Middle frontal gyrus (tissue), 1 donor: ENCODE results near the gene TMPRSS4.
A peak's percentile ranks its signal among the peaks of the same experiment; 100 is the strongest.

Experiments
- DNase-seq: peaks from one replicate; pipeline ENCODE4 v3.0.0-alpha.2; 2015; ENCODE audit warnings: low spot score; ENCODE audit errors: extremely low spot score

Gene TMPRSS4

DNA sequence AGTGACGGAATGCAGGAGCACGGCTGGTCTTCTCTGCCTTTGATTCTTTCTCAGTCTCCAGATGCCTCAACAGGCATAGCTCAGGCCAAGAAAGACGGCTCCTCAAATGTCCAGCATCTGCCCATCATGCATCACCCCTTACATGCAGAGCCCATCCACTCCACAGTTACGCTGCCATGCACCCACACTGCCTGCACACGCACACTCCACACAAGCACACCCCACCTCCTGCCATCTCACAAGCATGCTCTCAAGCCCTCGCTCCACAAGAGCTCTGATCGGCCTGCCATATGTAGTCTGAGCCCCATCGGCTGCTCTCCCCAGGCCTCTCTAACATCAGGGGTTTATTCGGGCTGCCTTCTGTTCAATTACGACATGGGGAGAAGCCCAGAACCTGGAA lies 56.9 kb downstream of the TMPRSS4 start:
- no peak for DNase-seq

DNA sequence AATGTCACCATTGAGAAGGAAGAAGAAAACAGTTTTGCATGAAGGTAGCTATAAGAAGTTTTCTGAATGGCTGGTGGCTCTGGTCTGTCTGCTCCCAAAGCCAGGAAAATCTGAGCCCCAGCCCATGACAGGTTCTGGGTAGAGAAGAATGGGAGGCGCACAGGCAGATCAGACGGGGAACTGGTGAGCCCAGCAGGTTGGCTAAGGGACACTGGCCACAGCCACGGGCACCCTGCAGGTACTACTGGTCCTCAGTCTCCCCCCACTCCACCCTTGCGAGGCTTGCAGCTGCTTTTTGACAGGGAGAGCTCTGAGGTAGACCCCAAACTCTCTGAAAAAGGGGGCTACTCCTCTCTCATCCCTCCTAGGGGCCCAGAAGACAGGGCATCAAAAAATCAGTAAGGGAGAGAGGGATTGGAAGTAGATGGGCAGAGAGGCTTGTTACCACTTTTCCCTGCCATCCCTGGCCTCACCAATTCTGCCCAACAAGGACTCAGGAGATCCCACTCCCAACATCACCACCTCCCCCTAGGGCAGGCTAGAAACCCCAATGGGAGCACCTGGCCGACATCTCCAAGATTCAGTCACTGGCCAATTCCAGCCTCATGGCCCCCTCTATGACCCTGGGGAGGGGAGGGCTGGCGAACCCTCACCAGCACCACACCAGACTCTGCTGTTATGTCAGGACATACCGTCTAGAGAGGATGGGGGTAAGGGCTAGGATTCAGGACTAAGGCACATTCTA lies 58.3 kb downstream of the TMPRSS4 start:
- no peak for DNase-seq

DNA sequence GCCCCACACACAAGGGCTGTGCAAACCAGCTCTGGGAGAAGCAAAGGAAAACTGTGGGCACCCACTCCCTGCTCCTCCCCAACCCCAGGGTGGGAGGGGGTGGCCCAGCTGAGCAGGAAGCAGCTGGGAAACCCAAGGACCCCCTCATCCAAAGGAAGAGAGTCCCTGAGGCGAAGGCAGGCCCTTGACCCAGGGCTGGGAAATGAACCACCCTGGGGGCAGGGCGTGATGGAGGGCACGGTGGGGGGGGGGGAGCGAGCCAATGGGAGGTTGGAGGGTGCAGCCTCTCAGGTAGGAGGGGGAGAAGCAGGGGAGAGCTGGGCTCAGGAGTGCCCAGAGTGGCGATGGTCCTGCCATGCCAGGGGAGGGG lies 58.9 kb downstream of the TMPRSS4 start:
- no peak for DNase-seq

DNA sequence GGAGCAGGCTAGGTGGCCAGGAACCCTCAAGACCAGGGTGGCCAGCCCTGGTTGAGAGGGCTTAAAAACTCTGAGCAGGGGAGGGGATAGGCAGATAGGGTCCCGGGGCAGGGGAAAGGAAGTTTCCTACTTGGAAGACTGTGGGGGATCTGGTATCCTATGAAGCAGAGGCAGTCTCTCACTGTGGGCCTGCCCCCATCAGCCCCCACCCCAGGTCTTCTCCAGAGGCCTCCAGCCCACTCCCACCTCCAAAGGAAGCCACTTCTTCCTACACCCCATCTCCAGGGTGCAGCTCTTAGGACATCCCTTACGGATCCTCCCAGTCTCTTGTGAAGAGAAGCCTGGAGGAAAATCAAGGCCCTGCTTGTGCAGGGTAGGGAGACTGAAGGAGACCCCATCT lies 59.5 kb downstream of the TMPRSS4 start:
- no peak for DNase-seq

DNA sequence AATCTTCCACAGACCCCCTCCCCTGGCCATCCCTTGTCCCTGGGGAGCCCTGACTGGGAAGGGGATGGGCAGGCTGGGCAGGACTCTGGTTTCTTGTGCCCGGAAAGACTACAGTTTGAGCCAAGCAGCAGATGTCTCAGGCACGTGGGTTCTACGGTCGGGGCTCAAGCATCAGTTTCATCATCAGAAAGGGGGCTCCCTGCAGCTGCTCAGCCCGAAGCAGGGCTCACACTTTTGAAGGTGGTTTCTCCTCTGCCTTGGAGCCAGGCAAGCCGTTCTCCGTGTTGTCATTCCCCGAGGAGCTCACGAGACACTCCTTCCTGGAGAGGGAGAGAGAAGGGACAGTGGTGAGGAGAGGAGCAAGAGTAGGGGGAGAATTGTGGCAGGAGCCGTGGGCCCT lies 59.9 kb downstream of the TMPRSS4 start:
- DNase-seq: no peak

DNA sequence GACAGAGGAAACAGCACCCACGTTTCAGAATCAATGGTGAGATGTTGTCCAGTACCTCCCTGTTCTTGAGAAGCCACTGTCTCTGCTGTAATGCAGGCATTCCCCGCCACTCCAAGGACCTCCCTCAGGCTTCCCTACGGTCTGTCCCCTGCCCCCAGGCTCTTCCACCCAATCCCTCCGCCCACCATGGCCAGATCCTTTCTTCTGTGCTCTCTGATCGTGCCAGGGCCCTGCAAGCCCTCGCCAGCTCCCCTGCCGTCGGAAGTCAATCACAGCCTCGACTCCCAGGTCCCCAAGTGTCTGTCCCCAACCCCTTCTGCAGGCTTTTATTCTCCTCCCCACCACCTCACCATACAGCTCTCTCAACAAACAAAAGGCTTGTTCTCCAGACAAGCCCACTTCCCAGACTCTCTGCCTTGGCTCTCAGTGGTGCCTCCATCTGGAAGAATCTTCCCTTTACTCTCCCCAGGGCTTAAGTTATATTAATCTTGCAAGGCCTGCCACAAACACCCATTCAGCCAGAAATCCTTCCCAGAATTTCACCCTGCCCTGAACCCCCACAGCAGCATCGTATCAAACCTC lies 62.1 kb downstream of the TMPRSS4 start:
- DNase-seq: no peak

DNA sequence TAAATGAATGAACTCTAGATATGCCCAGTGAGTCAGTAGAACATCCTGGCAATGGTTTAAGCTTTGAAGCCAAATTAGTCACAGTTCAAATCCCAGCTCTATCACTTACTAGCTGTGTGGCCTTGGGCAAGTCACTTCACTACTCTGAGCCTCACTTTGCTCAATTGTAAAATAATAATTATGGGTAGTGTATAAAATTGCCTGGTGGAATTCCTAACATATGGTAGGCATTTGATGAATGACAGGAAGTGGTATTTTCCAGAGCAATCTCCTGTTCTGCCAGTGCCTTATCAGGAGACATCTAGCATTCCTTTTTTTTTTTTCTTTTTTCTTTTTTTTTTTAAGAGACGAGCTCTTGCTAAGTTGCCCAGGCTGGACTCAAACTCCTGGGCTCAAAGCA lies 62.7 kb downstream of the TMPRSS4 start:
- DNase-seq: no peak

DNA sequence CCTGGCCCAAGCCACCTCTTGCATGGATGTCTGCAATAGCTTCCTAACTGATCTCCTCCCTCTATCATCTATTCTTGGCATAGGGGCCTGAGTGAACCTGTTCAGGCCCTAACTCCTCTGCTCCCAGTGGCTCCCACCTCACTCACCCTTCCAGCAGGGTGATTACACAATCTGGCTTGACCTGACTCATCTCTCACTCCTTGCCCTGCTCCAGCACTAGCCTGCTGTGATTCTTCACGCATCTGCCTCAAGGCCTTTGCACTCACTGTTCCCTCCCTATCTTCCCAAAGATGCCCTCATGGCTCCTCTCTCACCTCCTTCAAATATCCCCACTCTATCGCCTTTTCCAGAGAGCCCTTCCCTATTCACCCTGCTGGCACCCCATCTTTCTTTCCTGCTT lies 65.2 kb downstream of the TMPRSS4 start:
- no peak for DNase-seq

DNA sequence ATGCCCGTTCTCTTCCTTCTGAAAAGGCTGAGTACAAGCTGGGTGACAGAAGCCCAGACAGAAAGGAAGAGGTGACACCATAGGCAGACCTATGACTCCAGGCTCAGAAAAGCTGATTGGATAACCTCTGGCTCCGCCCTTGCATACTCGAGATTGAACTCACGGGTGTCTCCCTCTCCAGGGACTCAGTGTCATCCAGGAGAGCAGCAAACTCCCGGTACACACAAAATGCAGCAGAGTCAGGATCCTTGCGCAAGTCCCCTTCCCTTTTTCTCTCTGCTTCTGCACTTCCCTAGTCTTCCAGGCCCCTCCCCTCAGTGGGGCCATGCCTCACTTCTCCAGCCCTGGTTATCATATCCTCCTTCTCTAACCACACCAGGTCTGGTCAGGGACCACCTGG lies 65.9 kb downstream of the TMPRSS4 start:
- no peak for DNase-seq

DNA sequence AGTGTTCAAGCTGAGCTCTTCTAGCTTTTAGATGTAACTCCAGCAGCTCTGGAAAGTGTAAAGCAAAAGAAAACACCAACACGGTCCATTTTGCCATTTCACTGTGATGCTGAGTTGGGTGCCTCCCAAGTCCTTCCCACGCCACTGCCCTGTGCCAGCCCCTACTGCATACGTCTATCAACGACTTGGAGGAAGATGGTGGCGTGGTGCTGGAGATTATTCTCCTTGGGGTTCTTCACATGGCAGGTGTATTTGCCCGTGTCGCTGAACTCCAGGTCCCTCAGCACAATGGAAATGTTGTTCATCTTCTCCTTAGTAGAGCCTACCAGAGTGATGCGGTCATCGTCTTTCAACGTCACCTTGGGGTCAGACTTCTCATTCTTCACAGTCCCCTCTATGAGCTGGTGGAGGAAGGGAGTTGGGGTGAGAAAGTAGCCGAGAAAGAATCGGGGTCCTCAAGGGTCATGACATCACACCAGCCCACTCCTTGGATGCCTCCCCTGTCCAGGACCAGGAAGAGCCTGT lies 66.8 kb downstream of the TMPRSS4 start:
- no peak for DNase-seq

DNA sequence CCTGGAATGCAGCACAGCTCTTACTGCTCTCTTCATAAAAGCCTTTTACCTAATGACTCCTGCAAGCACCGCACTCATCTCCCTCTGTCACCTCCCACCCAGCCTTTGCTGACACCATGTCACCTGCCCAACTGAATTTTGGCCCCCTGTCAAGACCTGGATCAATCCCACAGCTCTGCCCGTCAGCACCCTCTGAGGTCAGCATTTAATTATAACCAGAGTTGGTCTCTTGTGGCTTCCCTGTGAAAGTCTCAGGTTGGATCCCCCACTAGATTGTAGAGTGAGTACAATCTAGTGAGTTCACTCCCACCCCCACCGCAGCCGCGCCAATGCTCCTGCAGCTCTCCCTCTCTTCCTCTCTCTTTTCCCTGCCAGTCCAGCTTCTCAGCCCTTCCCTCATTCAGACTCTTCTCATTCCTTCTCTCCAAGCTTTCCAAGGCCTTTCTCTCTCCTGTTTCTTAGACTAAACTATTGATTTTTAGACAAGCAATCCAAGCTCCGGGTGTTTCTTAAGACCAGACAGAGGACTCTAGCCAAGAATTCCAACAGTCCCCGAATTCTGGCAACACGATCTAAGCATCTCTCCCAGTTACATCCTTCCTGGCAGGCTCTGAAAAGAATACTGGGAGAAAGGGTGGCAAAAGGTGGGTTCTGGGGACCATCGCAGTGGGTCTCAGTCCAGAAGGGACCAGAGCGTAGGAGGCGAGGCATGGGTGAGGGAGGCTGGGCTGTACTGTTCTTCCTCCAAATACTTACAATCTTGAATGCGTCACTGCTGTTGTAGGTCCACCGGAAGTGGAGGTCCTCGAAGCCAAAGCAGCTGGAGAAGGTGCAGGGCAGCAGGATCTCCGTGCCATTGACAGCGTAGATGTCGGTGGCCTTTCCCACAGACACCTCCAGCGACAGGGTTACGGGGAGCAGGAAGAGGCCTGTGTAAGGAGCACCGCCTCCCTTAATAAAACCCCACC lies 67.7 kb downstream of the TMPRSS4 start:
- no peak for DNase-seq

DNA sequence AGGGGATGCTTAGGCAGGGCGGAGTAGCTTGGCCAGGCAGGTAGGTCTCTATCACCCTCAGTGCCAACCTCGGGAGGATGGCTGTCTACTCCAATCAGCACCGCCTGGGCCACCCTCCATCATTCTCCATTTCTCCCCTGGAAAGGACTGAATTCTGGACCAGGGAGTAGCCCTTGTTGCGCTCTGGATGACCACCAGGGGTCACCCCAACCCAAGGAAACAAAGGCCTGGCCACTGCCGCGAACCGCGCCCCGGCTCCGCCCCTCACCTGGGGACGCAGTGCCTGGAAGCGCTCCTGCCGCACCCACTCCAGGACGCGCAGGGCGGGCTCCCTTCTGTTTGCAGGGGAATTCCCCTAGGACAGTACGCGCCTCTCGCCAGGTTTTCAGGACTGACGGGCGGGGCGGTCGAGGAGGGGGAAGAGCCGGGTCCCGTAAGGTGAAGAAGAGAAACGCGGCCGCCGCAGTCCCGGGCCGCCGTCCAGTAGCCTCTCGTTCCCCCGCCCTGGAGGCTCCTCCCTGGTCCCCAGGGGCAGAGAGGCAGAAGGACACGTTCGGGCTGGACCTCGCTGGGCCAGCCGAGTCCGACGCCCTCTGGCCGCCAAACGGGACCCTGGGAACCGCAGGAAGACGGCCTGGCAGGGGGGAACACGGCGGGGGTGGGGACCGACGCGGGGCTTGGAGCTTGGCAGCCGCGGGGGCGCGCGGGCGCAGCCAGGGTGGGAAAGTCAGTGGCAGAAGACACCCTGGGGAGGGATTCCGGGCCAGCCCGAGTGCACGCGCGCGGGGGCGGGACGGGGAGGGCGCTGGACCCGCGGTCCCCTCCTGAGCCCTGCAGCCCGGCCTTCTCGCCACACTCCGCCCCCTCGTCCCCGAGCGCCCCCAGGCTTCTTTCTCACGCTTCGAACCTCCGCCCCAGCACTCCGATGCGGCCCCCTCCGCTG lies 68.7 kb downstream of the TMPRSS4 start:
- DNase-seq: peak; percentile 74

DNA sequence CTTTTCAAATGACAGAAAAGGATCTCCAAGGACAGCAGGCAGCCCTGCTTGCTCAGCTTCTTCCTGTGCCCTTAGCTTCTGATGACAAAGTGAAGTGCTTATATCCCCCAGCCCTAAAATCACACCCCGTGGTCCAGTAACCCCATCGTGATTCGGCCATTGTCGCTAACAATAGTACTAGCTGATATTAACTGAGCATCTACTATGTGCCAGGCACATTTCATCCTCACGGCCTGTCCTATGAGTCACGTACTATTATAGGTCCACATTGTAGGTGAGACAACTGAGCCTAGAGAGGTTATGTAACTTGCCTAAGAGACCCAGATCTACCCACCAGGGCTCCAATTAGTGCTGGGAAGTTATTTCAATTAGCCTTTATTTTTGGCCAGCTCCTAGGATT lies 69.7 kb downstream of the TMPRSS4 start:
- DNase-seq: no peak

DNA sequence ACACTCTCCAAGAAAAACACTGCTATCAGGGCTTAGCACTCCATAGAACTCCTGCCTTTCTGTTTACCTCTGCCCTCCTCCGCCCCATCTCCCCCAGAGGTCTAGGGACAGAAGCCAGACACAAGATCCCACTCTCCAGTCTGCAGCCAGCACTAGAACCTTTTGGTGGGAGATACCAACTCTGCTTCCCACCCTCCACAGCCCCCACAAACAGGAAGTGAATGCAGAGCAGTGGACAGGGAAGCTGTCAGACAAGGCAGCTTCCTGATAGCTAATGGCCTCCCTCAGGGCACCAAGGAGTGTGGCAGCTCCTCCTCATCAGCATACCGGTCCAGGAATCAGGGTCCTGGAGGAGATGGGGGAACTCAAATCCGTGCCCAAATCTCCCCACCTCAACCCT lies 70.6 kb downstream of the TMPRSS4 start:
- no peak for DNase-seq

DNA sequence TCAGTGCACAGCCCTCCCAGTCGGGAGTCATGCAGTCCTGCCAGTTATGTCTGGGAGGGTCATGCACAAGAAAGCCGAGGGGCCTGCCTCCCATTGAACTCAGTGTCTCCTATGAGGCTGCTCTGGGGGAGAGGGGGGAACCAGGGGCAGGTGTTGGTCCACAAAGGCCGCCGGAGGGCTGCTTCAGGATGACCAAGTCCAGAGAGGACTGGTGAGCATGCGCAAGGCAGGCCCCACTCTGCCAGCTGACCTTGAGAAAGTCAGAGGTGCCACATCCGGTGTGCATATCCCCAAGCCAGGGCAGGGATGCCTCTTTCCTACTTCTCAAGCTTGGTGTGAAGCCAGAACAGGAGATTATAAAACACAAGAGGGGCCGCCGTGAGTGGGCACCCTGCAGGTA lies 71.4 kb downstream of the TMPRSS4 start:
- DNase-seq: no peak

DNA sequence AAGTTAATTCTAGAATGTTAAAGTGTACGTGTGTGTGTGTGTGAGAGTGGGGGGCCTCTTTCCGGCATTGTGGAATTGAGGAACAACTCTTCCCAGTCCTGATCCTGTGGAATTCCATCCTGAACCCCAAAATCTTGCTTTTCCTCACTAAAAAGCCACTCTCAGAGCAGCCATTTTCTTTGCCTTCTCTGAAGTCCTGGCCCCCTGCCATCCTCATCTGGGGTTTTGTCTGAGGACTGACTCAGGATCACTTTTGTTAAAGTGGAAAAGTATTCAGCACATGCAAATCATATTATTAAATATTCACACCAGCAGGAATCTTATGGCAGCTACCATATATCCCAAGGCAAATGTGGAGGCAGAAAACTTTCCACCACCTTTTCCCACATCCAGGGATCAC lies 72.0 kb downstream of the TMPRSS4 start:
- no peak for DNase-seq

DNA sequence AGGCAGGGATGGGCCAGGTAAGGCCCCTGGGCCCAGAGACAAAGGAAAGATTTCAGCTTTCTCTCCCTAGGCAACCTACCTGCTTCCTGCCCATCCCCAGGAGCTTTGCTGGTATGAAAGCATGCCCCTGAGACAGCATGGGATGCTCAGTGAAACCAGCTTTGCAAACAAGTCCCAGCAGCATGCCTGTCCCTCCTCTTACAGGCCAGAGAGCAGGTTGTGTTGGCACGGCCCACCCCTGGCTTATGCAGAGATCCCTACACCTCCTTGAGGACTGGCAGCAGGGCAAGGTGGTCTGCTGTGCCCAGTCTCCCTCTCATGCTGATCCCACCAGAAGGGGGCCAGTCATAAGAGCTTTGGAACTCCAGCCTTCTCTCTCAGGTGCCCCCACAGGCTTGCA lies 72.6 kb downstream of the TMPRSS4 start:
- no peak for DNase-seq

DNA sequence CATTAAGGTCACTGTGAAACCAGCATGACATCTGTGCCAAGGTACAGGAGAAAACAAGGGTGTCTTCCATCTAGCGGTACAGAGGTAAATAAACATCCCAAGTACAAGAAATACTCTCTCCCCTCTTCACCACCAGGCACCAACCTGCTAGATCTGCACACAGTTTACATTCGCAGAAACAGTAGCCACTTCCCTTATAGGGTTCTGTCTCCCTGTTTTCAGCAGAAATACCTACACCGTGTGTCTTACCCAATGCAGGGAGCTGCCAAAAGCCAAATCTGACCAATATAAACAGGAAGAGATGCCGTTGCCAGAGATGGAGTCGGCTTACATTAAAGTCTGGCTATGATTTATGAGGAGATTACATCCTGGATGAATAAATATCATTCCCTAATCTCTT lies 74.6 kb downstream of the TMPRSS4 start:
- no peak for DNase-seq

DNA sequence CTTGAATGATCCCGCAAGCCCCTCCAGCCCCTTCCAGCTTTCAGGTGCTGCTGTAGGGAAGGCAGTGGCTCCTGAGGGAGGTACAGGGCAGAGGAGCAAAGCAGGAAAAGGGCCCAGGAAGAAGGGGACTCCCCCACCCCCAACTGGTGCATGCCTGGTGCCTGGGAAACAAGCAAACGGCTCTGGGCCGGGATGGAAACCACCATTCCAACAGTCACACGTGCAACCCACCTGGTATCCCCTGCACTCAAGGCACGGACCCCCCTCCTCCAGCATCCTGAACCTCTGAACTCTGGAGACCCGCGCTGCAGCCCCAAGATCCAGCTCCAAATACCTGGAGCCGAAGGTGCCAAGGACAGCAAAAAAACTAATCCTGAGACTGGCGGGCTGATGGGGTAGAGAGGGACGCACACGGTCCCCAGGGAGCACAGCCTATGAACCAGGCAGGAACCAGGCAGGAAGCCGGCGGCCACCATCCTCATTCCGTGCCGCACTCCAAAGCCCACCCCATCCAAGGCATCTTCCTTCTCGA lies 75.2 kb downstream of the TMPRSS4 start:
- no peak for DNase-seq

DNA sequence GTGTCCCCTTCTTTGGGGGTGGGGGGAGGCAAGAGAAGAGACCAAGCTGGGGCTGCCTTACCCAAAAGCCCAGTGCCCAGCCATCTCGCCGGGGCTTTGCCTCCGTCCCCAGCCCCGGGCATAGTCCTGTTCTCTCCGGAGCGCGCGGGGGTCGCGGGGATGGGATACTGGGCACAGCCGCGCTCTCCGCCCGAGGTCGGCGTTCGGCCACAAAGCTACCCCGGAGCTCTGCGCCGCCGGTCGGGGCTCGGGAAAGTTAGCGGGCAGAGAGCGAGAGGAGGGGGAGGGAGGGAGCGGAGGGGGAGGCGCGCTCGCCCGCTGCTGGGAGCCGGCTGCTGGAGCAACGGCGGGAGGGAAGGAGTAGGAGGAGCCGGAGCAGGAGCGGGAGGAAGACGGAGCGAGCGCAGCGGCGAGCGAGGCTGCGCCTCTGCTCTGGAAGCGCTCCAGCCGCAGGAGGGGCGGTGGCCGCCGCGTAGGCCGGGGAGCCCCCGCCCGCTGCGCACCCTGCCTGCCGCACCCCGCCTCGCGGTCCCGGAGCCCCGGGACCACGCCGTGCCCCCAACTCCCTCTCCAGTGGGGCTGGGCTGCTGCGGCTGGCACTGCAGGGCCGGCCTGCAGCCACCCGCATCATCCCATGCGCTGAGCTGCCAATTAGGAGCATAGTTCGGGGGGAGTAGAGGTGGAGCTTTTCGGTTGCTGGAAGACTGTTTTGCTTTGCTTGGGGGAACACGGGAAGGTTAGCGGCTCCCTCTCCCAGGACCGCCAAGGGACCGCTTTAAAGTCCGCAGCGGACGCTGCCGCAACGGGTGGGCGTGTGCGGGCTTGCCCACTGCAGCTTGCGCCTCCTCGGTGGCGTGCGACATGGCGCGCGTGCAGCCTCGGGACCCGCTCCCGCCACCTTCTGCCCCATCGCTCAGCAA lies 75.9 kb downstream of the TMPRSS4 start, which contains the start of gene SCN4B:
Gene SCN4B (minus strand): TSS at position 272 of the 920 bp plus-strand sequence. CDS start 150 bp downstream, at position 122.
- peak; percentile 49 for DNase-seq
